ENCODE data around the gene KIAA1217. TPM values are rescaled to one million over a fixed set of nuclear protein-coding genes. Genes with fewer than 3 reads are reported as not detected.

KIAA1217 gene
- total RNA-seq, 1 donor from 2014 or later, result 54.3 TPM

DNA sequence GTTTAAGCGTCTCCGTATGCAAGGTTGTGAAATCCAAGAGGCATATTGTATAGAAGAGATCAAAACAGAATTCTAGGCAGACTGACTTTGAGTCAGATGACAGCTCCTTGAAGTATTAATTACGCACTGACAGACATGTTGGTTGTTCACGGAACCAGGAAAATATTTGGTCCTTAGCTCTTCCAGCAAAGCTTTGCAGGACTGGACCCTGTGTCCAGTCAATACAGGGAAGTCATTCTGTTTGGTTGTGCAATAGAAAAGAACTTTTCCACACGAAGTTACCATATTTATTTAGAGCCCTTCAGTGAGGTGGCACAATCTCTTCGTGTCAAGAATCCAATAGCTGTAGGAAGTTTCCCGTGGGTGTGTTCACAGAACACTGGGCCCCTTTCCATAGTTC, 309.5 kb downstream of the KIAA1217 start:
- H3K9me3 ChIP-seq, result no peaks in the 10 kb centered on the region
- no peak overlapping the region for H3K27ac ChIP-seq
- no peaks in the 10 kb centered on the region for H3K4me1 ChIP-seq
- intact Hi-C loops (cut with DNase I), result no loop called here
- no peak overlapping the region for H3K4me3 ChIP-seq
- no peaks in the 10 kb centered on the region for H3K27me3 ChIP-seq
- TF ChIP-seq, protein P1, sequence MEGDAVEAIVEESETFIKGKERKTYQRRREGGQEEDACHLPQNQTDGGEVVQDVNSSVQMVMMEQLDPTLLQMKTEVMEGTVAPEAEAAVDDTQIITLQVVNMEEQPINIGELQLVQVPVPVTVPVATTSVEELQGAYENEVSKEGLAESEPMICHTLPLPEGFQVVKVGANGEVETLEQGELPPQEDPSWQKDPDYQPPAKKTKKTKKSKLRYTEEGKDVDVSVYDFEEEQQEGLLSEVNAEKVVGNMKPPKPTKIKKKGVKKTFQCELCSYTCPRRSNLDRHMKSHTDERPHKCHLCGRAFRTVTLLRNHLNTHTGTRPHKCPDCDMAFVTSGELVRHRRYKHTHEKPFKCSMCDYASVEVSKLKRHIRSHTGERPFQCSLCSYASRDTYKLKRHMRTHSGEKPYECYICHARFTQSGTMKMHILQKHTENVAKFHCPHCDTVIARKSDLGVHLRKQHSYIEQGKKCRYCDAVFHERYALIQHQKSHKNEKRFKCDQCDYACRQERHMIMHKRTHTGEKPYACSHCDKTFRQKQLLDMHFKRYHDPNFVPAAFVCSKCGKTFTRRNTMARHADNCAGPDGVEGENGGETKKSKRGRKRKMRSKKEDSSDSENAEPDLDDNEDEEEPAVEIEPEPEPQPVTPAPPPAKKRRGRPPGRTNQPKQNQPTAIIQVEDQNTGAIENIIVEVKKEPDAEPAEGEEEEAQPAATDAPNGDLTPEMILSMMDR (IDR thresholded peaks at IDR 0.05), result no peak
- TF ChIP-seq POLR2A (IDR thresholded peaks at IDR 0.05) (no peak), POLR2AphosphoS5 (IDR thresholded peaks at IDR 0.05; ENCODE audit: insufficient read depth in 1 of 2, low read depth in 1 of 2) (no peak)
- peaks cover 0 to 4% of the 10 kb centered on the region in 2 donors for H3K36me3 ChIP-seq
- DNase-seq (ENCODE audit: extremely low spot score in 2 of 2), result no peak

DNA sequence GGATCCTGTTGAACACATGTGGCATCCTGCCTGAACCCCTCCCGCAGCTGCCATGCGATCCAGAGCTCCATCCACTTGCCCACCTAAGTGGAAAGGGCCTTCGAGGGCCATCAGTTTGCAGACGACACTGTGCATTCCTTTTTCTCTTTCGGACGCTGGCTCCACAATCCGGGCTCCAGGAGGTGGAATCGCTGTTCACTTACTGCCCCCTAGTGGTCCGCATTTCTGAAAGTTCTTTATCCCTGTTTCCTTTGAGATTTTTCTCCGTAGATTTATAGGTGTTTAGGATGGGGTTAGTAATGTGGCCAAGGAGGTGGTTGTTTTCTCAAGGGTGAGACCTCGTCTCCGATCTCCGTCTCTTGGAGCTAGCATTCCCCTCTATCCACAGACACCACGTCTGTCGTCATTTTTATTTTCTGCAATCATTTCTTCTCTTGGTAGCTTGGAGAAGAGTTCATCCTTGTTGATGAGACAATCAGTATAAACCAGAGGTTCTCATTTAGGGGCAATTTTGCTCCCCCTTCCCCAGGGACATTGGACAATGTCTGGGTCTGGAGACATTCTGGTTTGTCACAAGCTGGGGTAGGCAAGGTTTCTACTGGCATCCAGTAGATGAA, 310.2 kb downstream of the KIAA1217 start:
- no peak overlapping the region for H3K27ac ChIP-seq
- H3K4me1 ChIP-seq, result no peaks in the 10 kb centered on the region
- H3K4me3 ChIP-seq, result no peak overlapping the region
- no peaks in the 10 kb centered on the region for H3K9me3 ChIP-seq
- H3K36me3 ChIP-seq, result peaks cover 0 to 8% of the 10 kb centered on the region in 2 donors
- TF ChIP-seq POLR2A (IDR thresholded peaks at IDR 0.05) (no peak), POLR2AphosphoS5 (IDR thresholded peaks at IDR 0.05; ENCODE audit: insufficient read depth in 1 of 2, low read depth in 1 of 2) (no peak)
- TF ChIP-seq, protein P1 (IDR thresholded peaks at IDR 0.05), result peak; percentile 47 to 84 (median 70)
- no peaks in the 10 kb centered on the region for H3K27me3 ChIP-seq
- no peak for DNase-seq (ENCODE audit: extremely low spot score in 2 of 2)
- intact Hi-C loops (cut with DNase I), result no loop called here

DNA sequence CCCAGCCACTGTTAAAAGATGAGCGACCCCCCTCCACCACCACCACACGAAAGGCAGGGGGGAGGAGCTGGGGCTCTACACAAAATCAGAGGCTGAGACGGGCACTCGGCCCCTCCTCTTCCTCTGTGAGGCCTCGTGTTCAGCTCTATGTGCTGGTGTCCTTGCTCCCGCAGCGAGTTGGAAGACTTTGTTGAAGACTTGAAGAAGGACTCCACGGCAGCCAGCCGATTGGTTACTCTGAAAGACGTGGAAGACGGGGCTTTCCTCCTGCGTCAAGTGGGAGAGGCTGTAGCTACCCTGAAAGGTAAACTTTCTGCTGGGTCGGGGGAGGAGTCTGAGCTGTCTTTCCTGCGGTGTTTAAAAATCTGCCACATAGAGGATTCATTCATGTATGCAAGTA, 311.0 kb downstream of the KIAA1217 start:
- peaks cover 0 to 16% of the 10 kb centered on the region in 2 donors for H3K36me3 ChIP-seq

DNA sequence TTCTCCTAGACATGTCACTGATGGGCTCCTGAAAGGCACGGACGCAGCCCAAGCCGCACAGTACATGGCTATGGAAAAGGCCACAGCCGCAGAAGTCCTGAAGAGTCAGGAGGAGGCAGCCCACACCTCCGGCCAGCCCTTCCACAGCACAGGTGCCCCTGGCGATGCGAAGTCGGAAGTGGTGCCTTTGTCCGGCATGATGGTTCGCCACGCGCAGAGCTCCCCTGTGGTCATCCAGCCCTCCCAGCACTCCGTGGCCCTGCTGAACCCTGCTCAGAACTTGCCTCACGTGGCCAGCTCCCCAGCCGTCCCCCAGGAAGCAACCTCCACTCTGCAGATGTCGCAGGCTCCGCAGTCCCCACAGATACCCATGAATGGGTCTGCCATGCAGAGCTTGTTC, 315.4 kb downstream of the KIAA1217 start:
- H3K27me3 ChIP-seq, result no peaks in the 10 kb centered on the region
- no peaks in the 10 kb centered on the region for H3K9me3 ChIP-seq
- TF ChIP-seq, protein P1 (IDR thresholded peaks at IDR 0.05), result no peak
- TF ChIP-seq POLR2AphosphoS5 (IDR thresholded peaks at IDR 0.05; ENCODE audit: insufficient read depth in 1 of 2, low read depth in 1 of 2) (no peak), POLR2A (IDR thresholded peaks at IDR 0.05) (no peak)
- intact Hi-C loops (cut with DNase I), result loop anchor here (10.0 kb wide), 1 partner anchor 530 kb away; no protein-coding TSS in a partner anchor
- no peak for DNase-seq (ENCODE audit: extremely low spot score in 2 of 2)
- H3K27ac ChIP-seq, result no peak overlapping the region
- H3K4me3 ChIP-seq, result no peak overlapping the region
- peaks cover 0 to 15% of the 10 kb centered on the region in 2 donors for H3K36me3 ChIP-seq
- no peaks in the 10 kb centered on the region for H3K4me1 ChIP-seq

More for the DNA sequence above, 311.0 kb downstream of the KIAA1217 start:
- H3K4me1 ChIP-seq, result no peaks in the 10 kb centered on the region
- TF ChIP-seq, protein P1 (IDR thresholded peaks at IDR 0.05), result no peak
- TF ChIP-seq POLR2AphosphoS5 (IDR thresholded peaks at IDR 0.05; ENCODE audit: insufficient read depth in 1 of 2, low read depth in 1 of 2), result no peak
- no peak for TF ChIP-seq POLR2A (IDR thresholded peaks at IDR 0.05)
- H3K4me3 ChIP-seq, result no peak overlapping the region
- no peak overlapping the region for H3K27ac ChIP-seq
- no peaks in the 10 kb centered on the region for H3K27me3 ChIP-seq
- no peak for DNase-seq (ENCODE audit: extremely low spot score in 2 of 2)
- H3K9me3 ChIP-seq, result no peaks in the 10 kb centered on the region
- intact Hi-C loops (cut with DNase I), result loop anchor here (10.0 kb wide), 1 partner anchor 525 kb away; no protein-coding TSS in a partner anchor

DNA sequence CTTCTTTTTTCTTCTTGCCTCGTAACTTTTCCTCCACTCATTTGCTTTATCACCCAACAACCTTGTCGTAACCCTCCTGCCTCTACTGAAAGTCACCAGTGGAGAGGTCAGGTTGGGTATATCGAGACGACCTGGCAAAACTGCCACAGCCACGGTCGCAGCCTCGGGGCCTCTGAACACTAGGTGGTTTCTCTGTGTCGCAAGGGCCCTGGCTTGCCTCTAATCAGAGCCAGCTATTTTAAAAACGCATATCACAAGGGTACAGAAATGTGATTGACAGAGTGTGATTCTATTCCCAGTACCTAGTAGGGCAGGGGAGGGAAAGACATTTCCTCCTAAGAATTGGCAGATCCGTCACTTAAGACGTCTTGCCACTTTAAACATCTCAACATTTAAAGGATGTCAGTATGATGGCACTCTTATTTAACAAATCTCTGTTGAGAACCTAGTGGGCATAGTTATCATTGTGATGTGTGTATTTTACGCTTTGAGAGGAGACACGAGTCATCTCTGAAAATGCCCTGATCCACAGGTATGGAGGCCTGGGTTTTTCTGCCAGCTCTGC, 317.2 kb downstream of the KIAA1217 start:
- DNase-seq (ENCODE audit: extremely low spot score in 2 of 2), result no peak
- intact Hi-C loops (cut with DNase I), result loop anchor here (10.0 kb wide), 1 partner anchor 531 kb away; no protein-coding TSS in a partner anchor
- no peak overlapping the region for H3K27ac ChIP-seq
- H3K27me3 ChIP-seq, result no peaks in the 10 kb centered on the region
- no peaks in the 10 kb centered on the region for H3K9me3 ChIP-seq
- H3K36me3 ChIP-seq, result peaks cover 0 to 15% of the 10 kb centered on the region in 2 donors
- no peaks in the 10 kb centered on the region for H3K4me1 ChIP-seq
- TF ChIP-seq POLR2AphosphoS5 (IDR thresholded peaks at IDR 0.05; ENCODE audit: insufficient read depth in 1 of 2, low read depth in 1 of 2) (no peak), POLR2A (IDR thresholded peaks at IDR 0.05) (no peak)
- TF ChIP-seq, protein P1 (IDR thresholded peaks at IDR 0.05), result no peak
- no peak overlapping the region for H3K4me3 ChIP-seq
